UCSD-AML1 (cell line): Measurements from ENCODE around the gene SLC13A5.
A peak's percentile ranks its signal among the peaks of the same experiment; 100 is the strongest.
"Not testable (repeated sequence)": the region's sequence is repeated elsewhere in the genome, so short reads cannot be mapped to it uniquely, and the experiment has no call there.

Source experiments
- DNase-seq: peaks from one replicate; lab custom pipeline; 2025; ENCODE audit not compliant: unreplicated experiment; lab: John Stamatoyannopoulos, UW

The SLC13A5 gene

DNA sequence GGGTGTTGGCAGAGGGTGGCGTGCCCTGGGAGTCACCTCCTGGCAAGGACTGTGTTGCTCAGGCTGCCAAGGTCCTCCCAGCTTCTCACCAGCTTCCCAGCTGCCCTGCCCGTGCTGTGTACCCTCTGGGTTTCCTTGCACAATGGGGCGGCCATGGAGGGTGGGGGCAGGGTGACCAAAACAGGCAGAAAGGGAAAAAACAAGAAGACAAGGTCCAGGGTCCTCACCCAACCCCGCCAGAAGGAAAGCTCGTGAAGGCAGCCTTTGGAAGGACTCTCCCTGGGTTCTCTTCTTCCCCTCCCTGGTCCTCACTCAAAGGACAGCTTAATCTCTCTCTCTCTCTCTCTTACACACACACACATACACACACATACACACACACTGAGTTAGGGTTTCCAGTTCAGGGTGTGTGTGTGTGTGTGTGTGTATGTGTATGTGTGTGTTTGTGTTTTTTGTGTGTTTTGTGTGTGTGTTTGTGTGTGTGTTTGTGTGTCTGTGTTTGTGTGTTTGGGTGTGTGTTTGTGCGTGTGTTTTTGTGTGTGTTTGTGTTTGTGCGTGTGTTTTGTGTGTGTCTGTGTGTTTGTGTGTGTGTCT lies 2.0 kb downstream of the SLC13A5 start:
- no peak for DNase-seq

DNA sequence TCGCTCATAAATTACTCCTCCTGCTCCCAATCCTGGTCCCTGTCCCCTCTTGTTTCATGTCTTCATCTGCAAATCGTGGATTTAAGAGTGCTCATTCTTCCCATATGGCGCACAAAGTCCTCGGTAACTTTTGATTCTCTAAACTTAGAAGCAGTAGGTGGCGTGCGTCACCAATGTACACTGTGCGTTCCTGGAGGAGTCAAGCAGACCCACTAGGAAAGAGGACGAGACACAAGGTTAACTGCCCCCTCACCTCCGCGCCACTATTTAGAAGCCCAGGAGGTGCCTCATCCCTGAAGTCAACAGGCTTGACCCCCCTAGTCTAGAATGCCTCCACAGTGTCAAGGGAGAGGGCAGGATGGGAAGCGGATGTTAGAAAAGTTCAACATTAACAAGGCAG lies 2.9 kb downstream of the SLC13A5 start:
- no peak for DNase-seq

DNA sequence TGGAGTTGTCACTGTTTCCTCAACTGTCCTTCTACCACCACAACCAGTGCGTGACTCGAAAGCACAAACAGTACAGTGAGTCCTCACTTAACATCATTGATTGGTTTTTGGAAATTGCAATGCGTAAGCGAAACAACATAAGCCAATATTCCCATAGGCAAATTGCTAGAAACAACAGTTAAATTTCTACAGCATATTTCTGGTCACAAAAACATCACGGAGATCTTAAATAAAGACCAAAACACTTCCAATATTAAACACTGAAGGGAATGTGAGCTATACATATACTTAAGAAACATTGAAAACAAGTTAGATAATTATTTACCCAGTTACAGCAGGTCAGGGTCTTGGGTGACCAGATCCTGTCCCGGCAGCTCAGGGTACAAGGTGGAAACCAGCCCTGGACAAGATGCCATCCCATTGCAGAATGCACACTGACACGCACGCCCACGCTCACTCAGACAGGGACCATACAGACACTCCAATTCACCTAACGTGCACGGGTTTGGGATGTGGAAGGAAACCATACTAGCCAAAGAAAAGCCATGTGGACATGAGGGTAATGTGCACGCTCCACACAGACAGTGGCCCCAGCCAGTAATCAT lies 4.7 kb downstream of the SLC13A5 start:
- no peak for DNase-seq

DNA sequence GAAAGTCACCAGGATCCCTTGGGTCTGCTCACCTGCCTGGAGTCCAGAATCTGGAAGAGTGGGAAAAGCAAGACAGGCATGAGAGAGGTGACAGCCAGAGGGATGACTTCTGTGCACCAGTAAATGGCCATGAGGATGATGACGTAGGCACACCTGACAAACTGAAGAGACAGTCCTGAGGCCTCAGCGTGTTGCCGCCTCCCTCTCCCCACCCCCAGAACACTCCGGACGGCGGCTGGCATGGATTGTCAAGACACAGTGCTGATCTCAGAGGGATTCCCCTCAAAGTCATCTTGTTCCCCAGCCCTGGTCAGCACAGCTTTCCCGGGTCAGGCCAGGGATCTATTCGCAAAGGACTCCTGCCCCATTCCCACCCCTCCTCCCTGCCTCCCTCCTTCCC lies 6.2 kb downstream of the SLC13A5 start:
- no peak for DNase-seq

DNA sequence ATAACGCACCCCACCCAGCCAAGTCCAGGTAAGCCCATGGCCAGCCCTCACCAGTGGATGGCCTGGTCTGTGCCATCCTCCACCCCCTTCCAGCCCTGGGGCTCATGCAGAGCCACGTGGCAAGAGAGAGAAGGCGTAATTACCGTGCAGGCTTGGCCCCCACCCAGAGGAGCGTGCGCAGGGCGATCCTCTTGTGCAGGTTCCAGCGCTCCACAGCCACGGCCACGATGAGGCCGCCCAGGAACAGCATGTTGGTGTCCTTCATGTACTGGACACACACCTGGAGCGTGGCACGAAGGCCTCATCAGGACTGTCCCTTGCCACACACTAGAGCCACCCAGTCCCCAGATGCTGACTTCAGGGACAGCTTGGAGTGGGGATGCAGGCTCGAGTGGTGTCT lies 6.7 kb downstream of the SLC13A5 start:
- DNase-seq = no peak

DNA sequence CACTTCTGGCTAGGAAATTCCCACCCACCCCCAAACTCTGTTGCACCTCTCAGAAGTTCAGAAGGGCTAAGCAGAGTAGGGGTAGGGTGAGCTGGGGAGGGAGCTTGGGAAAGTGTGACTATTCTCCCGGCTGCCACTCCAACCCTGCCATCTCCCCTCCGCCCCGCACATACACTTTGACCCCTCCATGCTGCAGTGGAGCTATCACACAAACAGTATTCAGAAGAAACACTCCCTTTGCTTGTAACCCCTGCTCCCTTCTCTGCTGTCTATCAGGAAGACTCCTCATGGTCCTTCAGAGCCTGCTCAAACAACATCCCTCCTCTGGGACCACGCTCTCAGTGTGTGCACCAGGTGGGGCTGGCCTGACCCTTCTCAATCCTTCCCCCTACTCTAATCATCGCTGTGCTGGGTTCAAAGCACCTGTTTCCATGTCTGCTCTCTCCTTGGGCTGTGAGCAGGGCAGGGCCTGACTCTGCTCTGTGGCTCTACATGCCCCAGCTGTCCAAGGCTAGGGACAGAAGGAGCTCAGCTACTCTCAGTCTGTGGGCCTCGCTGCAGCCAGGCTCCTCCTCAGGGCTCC lies 8.6 kb downstream of the SLC13A5 start:
- DNase-seq = no peak

DNA sequence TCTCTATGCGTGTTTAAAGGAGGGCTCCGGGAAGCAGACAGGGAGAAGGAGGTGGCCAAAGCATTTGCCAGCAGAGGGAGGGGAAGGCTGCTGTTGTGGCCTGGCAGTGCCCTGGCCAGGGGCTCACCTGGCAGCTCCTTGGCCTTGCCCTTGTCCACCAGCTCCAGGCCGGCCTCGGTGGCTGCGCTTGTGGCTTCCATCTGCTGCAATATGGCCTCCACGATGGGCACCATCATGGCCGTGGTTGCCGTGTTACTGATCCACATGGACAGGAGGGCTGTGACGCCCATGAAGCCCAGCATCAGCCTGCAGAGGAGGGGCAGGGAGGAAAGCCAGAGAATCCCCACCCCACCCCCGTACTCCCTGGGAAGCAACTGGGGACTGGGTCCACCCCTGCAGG lies 9.4 kb downstream of the SLC13A5 start:
- no peak for DNase-seq

DNA sequence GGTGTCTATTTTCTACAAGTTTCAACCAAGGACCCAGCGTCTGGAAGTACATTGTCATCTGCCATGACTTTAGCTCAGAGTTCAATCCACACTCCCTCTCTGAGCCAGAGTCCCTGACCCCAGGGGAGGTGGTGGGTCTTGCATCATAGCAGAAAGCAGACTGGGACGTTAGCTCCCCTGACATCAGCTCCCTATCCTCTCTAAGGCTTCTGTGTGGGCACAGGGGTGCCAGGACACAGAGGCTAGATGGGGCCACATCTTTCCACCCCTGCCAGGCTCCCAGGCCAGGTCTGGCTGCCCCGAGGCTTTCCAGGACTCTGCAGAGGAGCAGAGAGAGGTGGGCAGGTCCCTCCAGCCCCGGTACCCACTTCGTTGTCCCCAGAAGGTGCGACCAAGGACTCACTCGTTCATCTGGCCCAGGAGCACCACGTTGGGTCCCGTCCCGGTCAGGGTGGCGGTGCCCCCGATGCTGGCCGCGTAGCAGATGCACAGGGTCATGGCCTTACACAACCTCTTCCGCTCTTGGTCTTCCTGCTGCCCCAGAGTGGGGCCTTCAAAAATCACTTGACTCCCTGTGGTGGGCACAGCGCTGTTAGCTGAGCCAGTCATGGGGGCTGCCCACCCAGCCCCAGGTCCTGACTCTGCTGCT lies 10.5 kb downstream of the SLC13A5 start:
- DNase-seq = no peak

DNA sequence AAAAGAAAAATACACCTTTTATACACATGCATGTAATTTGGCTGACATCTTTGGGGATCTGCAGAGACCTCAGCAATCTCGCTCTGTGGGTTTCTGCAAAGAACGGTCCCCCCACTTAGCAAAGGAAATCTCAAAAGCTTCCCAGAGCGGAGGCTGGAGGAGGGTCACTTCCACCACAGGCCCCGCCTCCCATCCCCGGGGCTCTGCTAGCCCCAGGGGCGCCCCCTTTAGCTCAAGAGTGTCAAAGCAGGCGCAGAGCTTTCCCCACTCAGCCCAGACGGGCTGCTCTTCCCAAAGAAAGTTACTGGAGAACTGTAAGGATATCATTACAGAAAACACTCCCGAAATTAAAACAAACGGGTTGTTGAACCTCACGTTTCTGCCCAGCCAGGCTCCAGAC lies 11.4 kb downstream of the SLC13A5 start:
- DNase-seq = peak; percentile 66

DNA sequence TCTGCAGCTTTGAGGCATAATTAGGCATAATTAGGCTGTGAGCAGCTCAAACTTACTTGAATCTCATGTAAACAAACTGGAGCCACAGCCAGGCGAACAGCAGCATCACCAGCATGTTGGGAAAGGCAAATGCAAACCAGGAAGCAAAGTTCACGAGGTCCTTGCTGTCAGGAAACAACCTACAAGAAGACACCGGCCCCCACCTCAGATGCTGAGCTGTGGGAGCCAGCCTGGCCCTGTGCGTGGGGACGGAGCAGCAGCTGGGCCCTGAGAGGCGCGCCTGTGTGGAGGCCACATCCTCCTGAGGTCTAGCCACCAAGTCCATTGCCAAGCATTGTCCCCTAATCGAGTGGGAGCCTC lies 12.2 kb downstream of the SLC13A5 start:
- no peak for DNase-seq

DNA sequence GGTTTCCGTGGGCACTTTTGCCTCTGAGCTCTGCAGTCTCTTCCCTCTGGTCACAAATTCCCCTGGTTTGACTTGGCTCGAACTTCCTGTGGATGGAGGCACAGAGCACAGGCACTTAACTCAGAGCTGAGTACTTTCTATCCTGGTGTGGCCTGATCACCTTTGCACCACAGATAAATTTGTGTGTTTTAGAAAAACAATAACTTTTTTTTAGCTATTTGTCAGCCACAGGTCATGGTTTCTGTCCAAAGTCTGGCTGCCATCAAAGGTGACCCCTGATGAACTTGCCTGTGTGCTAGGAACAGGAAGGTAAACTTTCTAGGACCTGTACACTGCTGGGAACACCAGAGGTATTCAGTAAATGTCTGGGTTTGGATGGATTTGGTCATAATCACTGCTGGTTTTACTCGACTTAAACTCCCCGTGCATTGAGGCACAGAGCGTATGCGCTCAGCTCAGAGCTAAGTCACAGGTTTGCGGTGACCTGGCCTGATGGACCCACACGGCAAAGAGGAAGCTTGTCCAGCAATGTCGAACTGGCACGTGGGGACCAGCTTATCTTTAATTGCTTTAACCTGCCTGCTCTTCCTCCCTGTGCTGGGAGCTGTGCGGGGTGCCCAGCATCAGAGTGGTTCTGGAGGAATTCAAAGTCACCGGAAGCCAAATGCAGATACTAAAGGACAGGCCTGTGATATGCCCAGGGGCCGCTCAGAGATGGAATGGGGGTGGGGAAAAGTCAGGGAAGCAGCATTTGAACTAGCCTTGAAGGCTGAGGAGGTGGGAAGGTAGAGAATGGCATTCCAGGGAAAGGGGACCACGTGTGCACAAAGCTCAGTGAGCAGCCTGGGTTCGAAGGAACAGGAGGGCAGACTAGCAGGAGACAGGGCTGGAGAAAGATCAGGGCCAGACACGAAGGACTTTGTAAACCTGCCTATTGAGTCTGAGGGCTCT lies 12.9 kb downstream of the SLC13A5 start:
- DNase-seq = no peak

DNA sequence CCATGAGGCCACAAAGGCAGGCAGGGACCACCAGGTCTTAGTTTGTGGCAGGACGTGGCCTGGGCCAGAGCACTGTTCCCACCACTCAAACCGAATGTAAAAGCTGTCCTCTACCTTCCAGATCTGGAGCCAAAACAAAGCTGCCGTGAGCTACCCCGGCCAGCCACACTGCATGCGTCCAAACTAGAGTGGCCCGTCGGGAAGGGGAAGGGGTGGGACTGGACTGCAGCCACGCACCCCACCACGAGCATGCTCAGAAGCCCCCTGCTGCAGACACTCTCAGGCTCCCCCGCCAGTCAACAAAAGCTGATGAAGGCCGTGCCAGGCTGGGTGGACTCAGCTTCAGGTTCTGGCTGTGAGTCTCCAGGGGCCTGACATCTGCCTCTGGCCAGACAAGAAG lies 15.2 kb downstream of the SLC13A5 start:
- no peak for DNase-seq

DNA sequence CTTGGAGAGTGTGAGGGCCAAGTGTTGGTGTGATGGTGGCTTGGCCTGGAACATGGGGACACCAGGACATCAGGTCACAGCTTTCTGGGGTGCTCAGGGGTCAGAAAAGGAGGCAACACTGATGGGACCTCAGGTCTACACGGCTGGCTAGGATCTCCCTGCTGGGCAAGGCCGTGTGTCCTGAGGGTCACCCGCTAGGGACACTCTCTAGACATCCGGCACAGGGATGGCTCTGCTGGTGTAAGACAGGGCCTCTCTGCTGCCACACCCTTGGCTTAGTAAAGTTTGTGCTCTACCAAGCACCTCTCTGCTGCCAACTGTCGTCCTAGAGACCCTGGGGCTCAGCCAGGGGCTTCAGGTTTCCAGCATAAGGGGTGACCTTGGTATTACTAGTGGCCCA lies 16.3 kb downstream of the SLC13A5 start:
- DNase-seq = no peak

DNA sequence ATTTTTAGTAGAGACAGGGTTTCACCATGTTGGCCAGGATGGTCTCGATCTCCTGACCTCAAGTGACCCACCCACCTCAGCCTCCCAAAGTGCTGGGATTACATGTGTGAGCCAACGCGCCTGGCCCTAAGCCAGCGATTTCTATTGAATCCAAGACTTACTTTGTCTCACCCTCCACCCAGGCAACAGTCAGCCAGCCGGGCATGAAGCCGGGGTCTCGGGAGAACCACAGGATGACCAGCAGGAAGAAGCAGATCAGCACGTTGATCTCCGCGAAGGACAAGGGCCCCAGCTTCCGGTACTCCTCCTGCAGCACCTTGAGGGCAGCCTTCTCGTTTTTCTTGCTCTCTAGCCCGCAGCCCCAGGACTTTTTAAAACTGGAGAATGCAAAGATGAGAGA lies 17.6 kb downstream of the SLC13A5 start:
- no peak for DNase-seq

DNA sequence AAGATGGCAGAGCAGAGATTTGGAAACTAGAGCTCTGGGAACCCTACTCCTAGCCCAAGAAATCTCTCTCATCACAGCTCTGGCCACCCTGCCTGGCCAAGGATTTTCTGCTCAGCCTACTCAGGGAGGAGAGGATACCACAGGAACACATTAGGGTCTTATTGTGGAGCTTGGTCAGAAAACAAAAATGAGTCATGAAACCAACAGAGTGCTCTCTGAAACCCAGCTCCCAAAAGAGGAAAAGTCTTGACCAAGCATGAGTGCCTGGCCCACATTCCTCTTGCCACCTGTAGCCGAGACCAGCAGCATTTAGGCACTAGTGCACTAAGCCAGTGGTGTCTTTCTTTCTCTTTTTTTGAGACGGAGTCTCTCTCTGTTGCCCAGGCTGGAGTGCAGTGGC lies 18.1 kb downstream of the SLC13A5 start:
- no peak for DNase-seq

DNA sequence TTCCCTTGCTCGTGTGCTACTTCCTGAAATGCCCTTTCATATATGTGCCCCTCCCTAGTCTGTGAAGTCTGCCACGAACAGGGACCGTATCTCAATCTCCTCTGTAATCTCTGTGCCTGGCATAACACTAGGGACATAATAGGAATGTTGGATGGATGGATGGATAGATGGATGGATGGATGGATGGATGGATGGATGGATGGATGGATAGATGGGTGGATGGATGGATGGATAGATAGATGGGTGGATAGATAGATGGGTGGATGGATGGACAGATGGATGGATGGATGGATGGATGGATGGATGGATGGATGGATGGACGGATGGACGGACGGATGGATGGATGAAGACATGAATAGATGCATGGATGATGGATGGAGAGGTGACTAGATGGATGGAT lies 21.2 kb downstream of the SLC13A5 start:
- DNase-seq = not testable (repeated sequence)

DNA sequence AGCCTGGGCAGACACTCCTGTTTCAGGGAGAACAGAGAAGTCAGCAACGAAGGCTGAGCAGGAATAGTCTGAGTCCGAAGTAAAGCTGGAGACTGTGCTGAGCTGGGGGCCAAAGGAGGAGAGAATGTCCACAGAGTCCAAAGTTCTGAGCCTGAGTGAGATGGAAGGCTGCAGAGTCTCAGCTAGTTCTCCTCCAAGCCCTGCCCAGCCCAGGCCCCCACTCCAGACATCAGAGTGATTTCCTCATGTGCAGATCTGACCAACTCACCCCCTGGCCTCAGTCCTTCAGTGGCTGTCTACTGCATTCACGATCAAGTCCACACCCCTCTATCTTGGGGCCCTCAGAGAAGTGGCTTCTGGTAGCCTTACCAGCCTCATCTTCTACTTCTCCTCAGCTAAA lies 21.6 kb downstream of the SLC13A5 start:
- DNase-seq = no peak

DNA sequence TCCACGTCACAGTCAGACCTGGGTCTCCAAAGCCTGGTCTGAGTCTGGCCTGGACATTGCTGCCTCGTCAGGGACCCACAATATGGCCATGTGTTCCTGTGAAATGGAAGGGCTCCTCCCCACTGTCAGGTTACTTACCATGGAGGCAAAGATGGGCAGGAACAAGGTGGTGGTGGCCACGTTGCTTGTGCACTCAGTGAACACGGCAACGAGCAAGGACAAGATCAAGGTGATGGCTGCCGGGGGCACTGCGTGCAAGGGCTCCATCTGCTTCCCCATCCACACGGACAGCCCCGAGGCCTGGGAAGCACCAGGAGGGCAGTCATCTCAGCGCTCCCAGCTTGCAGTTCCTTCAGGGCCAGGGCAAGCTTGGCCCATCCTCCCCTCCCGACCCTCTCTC lies 22.5 kb downstream of the SLC13A5 start:
- DNase-seq = no peak

DNA sequence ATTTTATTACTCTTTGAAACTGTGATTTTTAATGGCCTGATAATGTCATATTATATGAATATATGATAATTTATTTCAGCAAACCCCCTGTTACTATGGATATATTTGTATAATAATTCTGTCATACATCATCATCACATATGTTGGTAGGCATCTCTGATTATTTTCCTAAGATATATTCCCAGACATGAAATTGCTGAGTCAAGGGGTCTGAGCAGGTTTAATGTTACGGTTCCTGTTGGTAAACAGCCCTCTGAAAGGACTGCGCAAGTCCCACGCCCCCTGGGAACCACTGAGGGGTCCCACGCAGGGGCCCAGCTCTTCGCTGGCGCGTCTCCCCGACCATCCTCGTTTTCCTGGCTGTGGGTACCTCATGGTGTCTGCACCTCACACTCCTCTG lies 24.2 kb downstream of the SLC13A5 start:
- no peak for DNase-seq

DNA sequence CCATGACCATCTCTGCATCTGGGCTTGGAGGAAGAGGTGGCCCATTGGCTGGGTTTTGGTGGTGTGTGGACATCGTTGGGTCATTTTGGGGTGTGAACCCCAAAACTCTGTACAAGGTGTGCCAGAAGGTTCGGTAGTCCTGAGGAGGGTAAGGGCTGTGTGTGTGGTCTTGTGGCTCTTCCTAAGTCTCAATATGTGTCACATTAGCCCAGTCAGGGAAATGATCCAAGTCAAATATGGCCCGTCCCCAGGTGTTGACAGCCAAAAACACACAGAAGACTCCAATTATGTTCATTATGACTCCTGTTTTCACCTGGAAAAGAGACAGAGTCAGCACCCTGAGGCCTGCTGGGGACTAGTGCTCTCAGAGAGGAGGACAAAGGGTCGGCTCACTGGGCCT lies 27.1 kb downstream of the SLC13A5 start:
- no peak for DNase-seq
